ENCODE measurements around the gene SF3B4.
"Not testable (repeated sequence)": the region's sequence is repeated elsewhere in the genome, so short reads cannot be mapped to it uniquely, and the experiment has no call there.

The SF3B4 gene

GRCh38 chr1:149942207-149942606 is 14.6 kb upstream of the SF3B4 start:
- no peak overlapping the region for H3K4me3 Mint-ChIP-seq
- no peaks in the 10 kb centered on the region for H3K9me3 Mint-ChIP-seq
- H3K27me3 Mint-ChIP-seq (ENCODE audit: low read depth): no peaks in the 10 kb centered on the region
- no peak overlapping the region for H3K27ac Mint-ChIP-seq
- H3K4me1 Mint-ChIP-seq (ENCODE audit: low read depth): peaks cover 26% of the 10 kb centered on the region
- peaks cover 13% of the 10 kb centered on the region for H3K36me3 Mint-ChIP-seq (ENCODE audit: low read depth)

- Mint-ChIP-seq H3K4me1 (ENCODE audit: low read depth) (peaks cover 29% of the 10 kb centered on the region), H3K4me3 (no peak overlapping the region), H3K27me3 (ENCODE audit: low read depth) (no peaks in the 10 kb centered on the region), H3K27ac (no peak overlapping the region), H3K36me3 (ENCODE audit: low read depth) (peaks cover 11% of the 10 kb centered on the region), H3K9me3 (no peaks in the 10 kb centered on the region)
Observed at GRCh38 chr1:149940427-149940826, 12.8 kb upstream of the SF3B4 start.

GRCh38 chr1:149938668-149939003 is 11.0 kb upstream of the SF3B4 start:
- not testable (repeated sequence) for H3K36me3 Mint-ChIP-seq (ENCODE audit: low read depth); H3K9me3 Mint-ChIP-seq; H3K27me3 Mint-ChIP-seq (ENCODE audit: low read depth)
- peak overlapping the region; percentile 62 for H3K27ac Mint-ChIP-seq
- peak overlapping the region; percentile 37 for H3K4me3 Mint-ChIP-seq
- peaks cover 29% of the 10 kb centered on the region for H3K4me1 Mint-ChIP-seq (ENCODE audit: low read depth)

GRCh38 chr1:149937759-149938158 is 10.2 kb upstream of the SF3B4 start:
- no peaks in the 10 kb centered on the region for H3K27me3 Mint-ChIP-seq (ENCODE audit: low read depth)
- H3K4me1 Mint-ChIP-seq (ENCODE audit: low read depth): peaks cover 23% of the 10 kb centered on the region
- peak overlapping the region; percentile 71 for H3K27ac Mint-ChIP-seq
- H3K9me3 Mint-ChIP-seq: no peaks in the 10 kb centered on the region
- peak overlapping the region; percentile 38 for H3K4me3 Mint-ChIP-seq
- no peaks in the 10 kb centered on the region for H3K36me3 Mint-ChIP-seq (ENCODE audit: low read depth)

GRCh38 chr1:149936992-149937705 is 9.5 kb upstream of the SF3B4 start:
- Mint-ChIP-seq H3K36me3 (ENCODE audit: low read depth) (no peaks in the 10 kb centered on the region), H3K27me3 (ENCODE audit: low read depth) (no peaks in the 10 kb centered on the region), H3K4me1 (ENCODE audit: low read depth) (peaks cover 22% of the 10 kb centered on the region), H3K4me3 (no peak overlapping the region), H3K27ac (peak overlapping the region; percentile 71), H3K9me3 (no peaks in the 10 kb centered on the region)

- Mint-ChIP-seq H3K36me3 (ENCODE audit: low read depth) (no peaks in the 10 kb centered on the region), H3K27me3 (ENCODE audit: low read depth) (no peaks in the 10 kb centered on the region), H3K4me1 (ENCODE audit: low read depth) (peaks cover 30% of the 10 kb centered on the region), H3K4me3 (peak within 1 kb of the TSS; percentile 45), H3K9me3 (no peaks in the 10 kb centered on the region), H3K27ac (peak within 1 kb of the TSS; percentile 71)
Observed at GRCh38 chr1:149936170-149936991, 8.8 kb upstream of the SF3B4 start, which contains the start of gene MTMR11. Gene MTMR11 (minus strand): TSS chr1:149936879. CDS start chr1:149936647, 232 bp downstream.

GRCh38 chr1:149934356-149934755 is 6.8 kb upstream of the SF3B4 start:
- H3K4me1 Mint-ChIP-seq (ENCODE audit: low read depth): peaks cover 44% of the 10 kb centered on the region
- H3K27me3 Mint-ChIP-seq (ENCODE audit: low read depth): no peaks in the 10 kb centered on the region
- H3K36me3 Mint-ChIP-seq (ENCODE audit: low read depth): peaks cover 2% of the 10 kb centered on the region
- no peak overlapping the region for H3K4me3 Mint-ChIP-seq
- H3K9me3 Mint-ChIP-seq: no peaks in the 10 kb centered on the region
- H3K27ac Mint-ChIP-seq: no peak overlapping the region

GRCh38 chr1:149933208-149933607 is 5.6 kb upstream of the SF3B4 start:
- peaks cover 2% of the 10 kb centered on the region for H3K36me3 Mint-ChIP-seq (ENCODE audit: low read depth)
- no peak overlapping the region for H3K27ac Mint-ChIP-seq
- no peaks in the 10 kb centered on the region for H3K27me3 Mint-ChIP-seq (ENCODE audit: low read depth)
- H3K9me3 Mint-ChIP-seq: no peaks in the 10 kb centered on the region
- no peak overlapping the region for H3K4me3 Mint-ChIP-seq
- H3K4me1 Mint-ChIP-seq (ENCODE audit: low read depth): peaks cover 46% of the 10 kb centered on the region

GRCh38 chr1:149932474-149932873 is 4.9 kb upstream of the SF3B4 start:
- Mint-ChIP-seq H3K36me3 (ENCODE audit: low read depth) (peaks cover 6% of the 10 kb centered on the region), H3K4me1 (ENCODE audit: low read depth) (peaks cover 40% of the 10 kb centered on the region), H3K27me3 (ENCODE audit: low read depth) (no peaks in the 10 kb centered on the region), H3K27ac (no peak overlapping the region), H3K4me3 (no peak overlapping the region), H3K9me3 (no peaks in the 10 kb centered on the region)

GRCh38 chr1:149931212-149931790 is 3.7 kb upstream of the SF3B4 start:
- H3K4me3 Mint-ChIP-seq: peak overlapping the region; percentile 70
- H3K9me3 Mint-ChIP-seq: no peaks in the 10 kb centered on the region
- peaks cover 40% of the 10 kb centered on the region for H3K4me1 Mint-ChIP-seq (ENCODE audit: low read depth)

GRCh38 chr1:149929856-149930255 is 2.3 kb upstream of the SF3B4 start:
- H3K27ac Mint-ChIP-seq: no peak overlapping the region
- peak overlapping the region; percentile 33 for H3K4me3 Mint-ChIP-seq
- H3K36me3 Mint-ChIP-seq (ENCODE audit: low read depth): peaks cover 26% of the 10 kb centered on the region
- H3K9me3 Mint-ChIP-seq: no peaks in the 10 kb centered on the region
- peaks cover 50% of the 10 kb centered on the region for H3K4me1 Mint-ChIP-seq (ENCODE audit: low read depth)
- no peaks in the 10 kb centered on the region for H3K27me3 Mint-ChIP-seq (ENCODE audit: low read depth)

More at GRCh38 chr1:149931212-149931790, 3.7 kb upstream of the SF3B4 start:
- peak overlapping the region; percentile 86 for H3K27ac Mint-ChIP-seq
- peaks cover 13% of the 10 kb centered on the region for H3K36me3 Mint-ChIP-seq (ENCODE audit: low read depth)
- no peaks in the 10 kb centered on the region for H3K27me3 Mint-ChIP-seq (ENCODE audit: low read depth)

- Mint-ChIP-seq H3K4me3 (peak overlapping the region; percentile 99), H3K4me1 (ENCODE audit: low read depth) (peaks cover 58% of the 10 kb centered on the region), H3K27ac (peak overlapping the region; percentile 83), H3K9me3 (no peaks in the 10 kb centered on the region), H3K27me3 (ENCODE audit: low read depth) (no peaks in the 10 kb centered on the region), H3K36me3 (ENCODE audit: low read depth) (peaks cover 37% of the 10 kb centered on the region)
Observed at GRCh38 chr1:149928401-149928724, 760 bp upstream of the SF3B4 start.

- peak overlapping the region; percentile 99 for H3K4me3 Mint-ChIP-seq
- H3K36me3 Mint-ChIP-seq (ENCODE audit: low read depth): peaks cover 47% of the 10 kb centered on the region
- H3K27me3 Mint-ChIP-seq (ENCODE audit: low read depth): no peaks in the 10 kb centered on the region
- H3K27ac Mint-ChIP-seq: peak overlapping the region; percentile 83
- H3K9me3 Mint-ChIP-seq: no peaks in the 10 kb centered on the region
- peaks cover 58% of the 10 kb centered on the region for H3K4me1 Mint-ChIP-seq (ENCODE audit: low read depth)
Observed at GRCh38 chr1:149927056-149927562, 494 bp downstream of the SF3B4 start.

GRCh38 chr1:149926296-149926695 is 1.3 kb downstream of the SF3B4 start:
- no peaks in the 10 kb centered on the region for H3K27me3 Mint-ChIP-seq (ENCODE audit: low read depth)
- peak overlapping the region; percentile 34 for H3K4me3 Mint-ChIP-seq
- H3K27ac Mint-ChIP-seq: no peak overlapping the region
- H3K9me3 Mint-ChIP-seq: no peaks in the 10 kb centered on the region
- peaks cover 47% of the 10 kb centered on the region for H3K36me3 Mint-ChIP-seq (ENCODE audit: low read depth)
- peaks cover 49% of the 10 kb centered on the region for H3K4me1 Mint-ChIP-seq (ENCODE audit: low read depth)

GRCh38 chr1:149925751-149926150 is 1.9 kb downstream of the SF3B4 start:
- Mint-ChIP-seq H3K4me3 (peak overlapping the region; percentile 69), H3K4me1 (ENCODE audit: low read depth) (peaks cover 45% of the 10 kb centered on the region), H3K27ac (no peak overlapping the region), H3K36me3 (ENCODE audit: low read depth) (peaks cover 47% of the 10 kb centered on the region), H3K27me3 (ENCODE audit: low read depth) (no peaks in the 10 kb centered on the region), H3K9me3 (no peaks in the 10 kb centered on the region)
